Nephron progenitor cell (in vitro differentiated cells): Measurements from ENCODE around the gene JCHAIN.

Source experiments
- DNase-seq: peaks from one replicate; pipeline ENCODE4 v3.0.0; 2021
- H3K27ac Mint-ChIP-seq: 2 replicates; pipeline ENCODE4 v1.8.0; 2021; ENCODE audit warnings: mild to moderate bottlenecking, moderate library complexity, mixed read lengths
- H3K27me3 Mint-ChIP-seq: 2 replicates; pipeline ENCODE4 v1.8.0; 2021; ENCODE audit warnings: mild to moderate bottlenecking, low read depth, mixed read lengths; ENCODE audit not compliant: poor library complexity
- H3K36me3 Mint-ChIP-seq: 2 replicates; pipeline ENCODE4 v1.8.0; 2021; ENCODE audit warnings: low read depth, mixed read lengths
- H3K4me1 Mint-ChIP-seq: 2 replicates; pipeline ENCODE4 v1.8.0; 2021; ENCODE audit warnings: mixed read lengths
- H3K4me3 Mint-ChIP-seq: 2 replicates; pipeline ENCODE4 v1.8.0; 2021; ENCODE audit warnings: mild to moderate bottlenecking, moderate library complexity, mixed read lengths
- H3K9me3 Mint-ChIP-seq: 2 replicates; pipeline ENCODE4 v1.8.0; 2021; ENCODE audit warnings: mild to moderate bottlenecking, moderate library complexity, mixed read lengths
- TF ChIP-seq, protein P1 (sequence below): fragments of 200-600 bp; sonication (generic); IDR thresholded peaks from 2 replicates; pipeline ENCODE4 v1.5.0; 2021; ENCODE audit warnings: antibody characterized with exemption

Gene JCHAIN

GRCh38 chr4:70640192-70640591, 26.1 kb downstream of the JCHAIN start:
- no peaks in the 10 kb centered on the region for H3K9me3 Mint-ChIP-seq
- no peak for DNase-seq
- no peak overlapping the region for H3K27ac Mint-ChIP-seq
- no peak overlapping the region for H3K4me3 Mint-ChIP-seq
- no peaks in the 10 kb centered on the region for H3K4me1 Mint-ChIP-seq
- TF ChIP-seq, protein P1, sequence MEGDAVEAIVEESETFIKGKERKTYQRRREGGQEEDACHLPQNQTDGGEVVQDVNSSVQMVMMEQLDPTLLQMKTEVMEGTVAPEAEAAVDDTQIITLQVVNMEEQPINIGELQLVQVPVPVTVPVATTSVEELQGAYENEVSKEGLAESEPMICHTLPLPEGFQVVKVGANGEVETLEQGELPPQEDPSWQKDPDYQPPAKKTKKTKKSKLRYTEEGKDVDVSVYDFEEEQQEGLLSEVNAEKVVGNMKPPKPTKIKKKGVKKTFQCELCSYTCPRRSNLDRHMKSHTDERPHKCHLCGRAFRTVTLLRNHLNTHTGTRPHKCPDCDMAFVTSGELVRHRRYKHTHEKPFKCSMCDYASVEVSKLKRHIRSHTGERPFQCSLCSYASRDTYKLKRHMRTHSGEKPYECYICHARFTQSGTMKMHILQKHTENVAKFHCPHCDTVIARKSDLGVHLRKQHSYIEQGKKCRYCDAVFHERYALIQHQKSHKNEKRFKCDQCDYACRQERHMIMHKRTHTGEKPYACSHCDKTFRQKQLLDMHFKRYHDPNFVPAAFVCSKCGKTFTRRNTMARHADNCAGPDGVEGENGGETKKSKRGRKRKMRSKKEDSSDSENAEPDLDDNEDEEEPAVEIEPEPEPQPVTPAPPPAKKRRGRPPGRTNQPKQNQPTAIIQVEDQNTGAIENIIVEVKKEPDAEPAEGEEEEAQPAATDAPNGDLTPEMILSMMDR: no peak
- H3K36me3 Mint-ChIP-seq: no peaks in the 10 kb centered on the region
- no peaks in the 10 kb centered on the region for H3K27me3 Mint-ChIP-seq

GRCh38 chr4:70637239-70637913, 28.9 kb downstream of the JCHAIN start:
- no peaks in the 10 kb centered on the region for H3K4me1 Mint-ChIP-seq
- H3K27me3 Mint-ChIP-seq: peaks cover 2% of the 10 kb centered on the region
- no peak overlapping the region for H3K4me3 Mint-ChIP-seq
- TF ChIP-seq, protein P1: no peak
- no peaks in the 10 kb centered on the region for H3K36me3 Mint-ChIP-seq
- H3K9me3 Mint-ChIP-seq: no peaks in the 10 kb centered on the region
- H3K27ac Mint-ChIP-seq: no peak overlapping the region
- DNase-seq: no peak

DNA sequence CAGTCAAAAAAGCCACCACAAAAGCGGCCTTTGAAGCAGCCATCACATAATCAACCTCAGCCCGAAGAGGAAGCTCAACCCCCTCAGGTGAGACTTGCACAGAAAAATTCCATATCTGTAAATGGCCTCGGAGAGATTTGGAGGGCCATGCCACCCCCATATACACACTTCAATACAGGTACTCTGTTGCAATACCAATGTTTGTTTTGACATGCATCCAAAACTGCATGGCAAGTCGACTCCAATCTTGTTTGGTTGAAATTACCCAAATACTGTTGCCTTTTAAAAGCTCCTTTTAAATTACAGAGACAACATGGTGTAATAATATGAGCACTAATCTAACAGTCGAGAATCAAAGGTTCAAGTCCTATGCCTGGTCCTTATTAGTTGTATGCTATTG, 31.8 kb downstream of the JCHAIN start:
- peaks cover 2% of the 10 kb centered on the region for H3K27me3 Mint-ChIP-seq
- no peaks in the 10 kb centered on the region for H3K9me3 Mint-ChIP-seq
- H3K36me3 Mint-ChIP-seq: no peaks in the 10 kb centered on the region
- no peak overlapping the region for H3K4me3 Mint-ChIP-seq
- TF ChIP-seq, protein P1: no peak
- H3K4me1 Mint-ChIP-seq: no peaks in the 10 kb centered on the region
- no peak for DNase-seq
- no peak overlapping the region for H3K27ac Mint-ChIP-seq

GRCh38 chr4:70632028-70632427, 34.3 kb downstream of the JCHAIN start:
- DNase-seq: no peak
- H3K4me3 Mint-ChIP-seq: no peak overlapping the region
- no peaks in the 10 kb centered on the region for H3K9me3 Mint-ChIP-seq
- TF ChIP-seq, protein P1: no peak
- H3K4me1 Mint-ChIP-seq: no peaks in the 10 kb centered on the region
- peaks cover 2% of the 10 kb centered on the region for H3K27me3 Mint-ChIP-seq
- H3K27ac Mint-ChIP-seq: no peak overlapping the region
- no peaks in the 10 kb centered on the region for H3K36me3 Mint-ChIP-seq

DNA sequence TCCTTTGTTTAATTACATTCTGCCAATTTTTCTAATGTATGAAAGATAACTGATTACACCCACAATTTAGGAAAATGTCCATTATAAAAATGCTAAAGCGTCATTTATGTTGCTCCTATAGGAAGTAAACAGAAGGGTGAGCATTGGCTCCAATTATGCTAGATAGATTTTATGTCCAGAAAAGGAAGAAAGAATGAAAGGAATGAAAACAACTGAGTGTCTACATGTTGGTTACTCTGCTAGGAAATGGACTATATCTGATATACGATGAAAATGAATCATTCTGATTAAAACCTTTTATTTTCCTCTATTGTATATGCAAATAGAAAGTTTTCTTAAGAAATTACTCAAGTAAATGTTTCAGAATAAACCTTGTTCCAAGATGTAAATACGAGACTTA, 36.1 kb downstream of the JCHAIN start:
- H3K36me3 Mint-ChIP-seq: no peaks in the 10 kb centered on the region
- H3K4me1 Mint-ChIP-seq: no peaks in the 10 kb centered on the region
- H3K27ac Mint-ChIP-seq: no peak overlapping the region
- no peak overlapping the region for H3K4me3 Mint-ChIP-seq
- DNase-seq: no peak
- TF ChIP-seq, protein P1: no peak
- peaks cover 2% of the 10 kb centered on the region for H3K27me3 Mint-ChIP-seq
- H3K9me3 Mint-ChIP-seq: no peaks in the 10 kb centered on the region

GRCh38 chr4:70629469-70630090, 36.7 kb downstream of the JCHAIN start:
- DNase-seq: no peak
- TF ChIP-seq, protein P1: no peak
- no peaks in the 10 kb centered on the region for H3K9me3 Mint-ChIP-seq
- H3K4me1 Mint-ChIP-seq: no peaks in the 10 kb centered on the region
- no peak overlapping the region for H3K4me3 Mint-ChIP-seq
- H3K27me3 Mint-ChIP-seq: peaks cover 2% of the 10 kb centered on the region
- no peaks in the 10 kb centered on the region for H3K36me3 Mint-ChIP-seq
- H3K27ac Mint-ChIP-seq: no peak overlapping the region
